T-helper 2 cell treated with Interferon-gamma antibody and Interleukin-4, amounts not matched to agents 100 ng/mL and 5 ng/mL, for 36 hours (primary cell): ENCODE data around the gene PCNP. TPM values are rescaled to one million over a fixed set of nuclear protein-coding genes. Genes with fewer than 3 reads are reported as not detected.
"Not testable (repeated sequence)": the region's sequence is repeated elsewhere in the genome, so short reads cannot be mapped to it uniquely, and the experiment has no call there.

ENCODE experiments used
- intact Hi-C: fragments of 100-400 bp; cut with micrococcal nuclease; formaldehyde crosslinking; loops from one replicate; pipeline ENCODE4 v1.15.1; 2023
- total RNA-seq: library from RNA; stranded (reverse); gene quantifications from 2 replicates; pipeline ENCODE4 v1.2.3, GENCODE V29; 2022

PCNP gene
- total RNA-seq, 1 donor from 2014 or later = 159 TPM

DNA sequence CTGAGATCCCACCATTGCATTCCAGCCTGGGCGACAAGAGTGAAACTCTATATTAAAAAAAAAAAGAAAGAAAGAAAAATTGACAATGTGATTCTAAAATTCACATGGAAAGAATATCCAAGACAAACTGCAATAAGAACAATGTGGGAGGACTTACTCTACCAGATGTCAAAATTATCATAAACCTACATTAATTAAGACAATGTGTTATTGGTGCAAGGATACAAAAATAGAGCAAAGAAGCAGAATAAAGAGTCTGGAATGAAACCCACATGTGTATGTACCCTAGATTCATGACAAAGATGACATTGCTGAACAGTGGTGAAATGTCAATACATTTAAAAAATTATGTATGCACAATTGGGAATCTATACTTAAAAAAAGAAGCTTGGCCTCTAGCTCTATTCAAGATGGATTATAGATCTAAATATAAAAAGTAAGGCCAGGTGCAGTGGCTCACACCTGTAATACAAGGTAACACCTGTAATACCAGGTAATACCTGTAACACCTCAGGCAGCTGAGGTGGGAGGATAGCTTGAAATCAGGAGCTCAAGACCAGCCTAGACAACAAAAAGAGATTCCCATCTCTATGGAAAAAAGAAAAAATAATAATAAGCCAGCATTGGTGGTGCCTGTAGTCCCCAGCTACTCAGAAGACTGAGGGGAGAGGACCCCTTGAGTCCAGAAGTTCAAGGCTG lies 57.3 kb downstream of the PCNP start:
- intact Hi-C loops = no loop called here

DNA sequence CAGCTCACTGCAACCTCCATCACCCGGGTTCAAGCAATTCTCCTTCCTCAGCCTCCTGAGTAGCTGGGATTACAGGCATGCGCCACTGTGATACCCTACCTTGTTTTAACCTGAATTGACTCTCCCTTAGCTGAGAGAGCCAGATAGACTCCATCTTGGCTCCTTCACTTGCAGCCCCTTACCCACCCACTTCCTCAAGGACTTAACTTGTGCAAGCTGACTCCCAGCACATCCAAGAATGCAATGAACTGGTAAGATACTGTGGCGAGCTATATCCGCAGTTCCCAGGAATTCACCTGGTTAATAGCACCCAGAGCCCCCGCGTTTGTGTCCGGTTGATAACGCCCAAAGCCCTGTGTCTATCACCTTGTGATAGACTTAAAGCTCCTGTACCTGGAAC lies 58.0 kb downstream of the PCNP start:
- intact Hi-C loops = not testable (repeated sequence)

DNA sequence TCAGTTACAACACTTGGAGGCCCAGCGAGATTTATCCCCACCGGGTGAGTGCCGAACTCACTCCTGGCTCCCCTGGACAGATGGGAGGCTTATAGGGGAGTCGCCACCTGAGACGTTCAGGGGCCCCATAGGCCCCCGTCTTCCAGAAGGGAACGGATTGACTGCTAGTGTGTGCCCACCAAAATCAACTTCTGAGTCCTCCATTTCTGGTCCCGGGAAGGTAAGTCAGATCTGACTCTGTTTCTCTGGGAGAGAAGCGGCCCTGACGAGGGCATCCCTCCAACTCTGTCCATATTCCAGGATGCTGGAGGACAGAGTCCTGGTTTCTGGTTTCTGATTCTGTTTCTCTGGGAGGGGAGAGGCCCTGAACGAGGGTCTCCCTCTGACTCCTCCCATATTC lies 58.6 kb downstream of the PCNP start:
- intact Hi-C loops = no loop called here

DNA sequence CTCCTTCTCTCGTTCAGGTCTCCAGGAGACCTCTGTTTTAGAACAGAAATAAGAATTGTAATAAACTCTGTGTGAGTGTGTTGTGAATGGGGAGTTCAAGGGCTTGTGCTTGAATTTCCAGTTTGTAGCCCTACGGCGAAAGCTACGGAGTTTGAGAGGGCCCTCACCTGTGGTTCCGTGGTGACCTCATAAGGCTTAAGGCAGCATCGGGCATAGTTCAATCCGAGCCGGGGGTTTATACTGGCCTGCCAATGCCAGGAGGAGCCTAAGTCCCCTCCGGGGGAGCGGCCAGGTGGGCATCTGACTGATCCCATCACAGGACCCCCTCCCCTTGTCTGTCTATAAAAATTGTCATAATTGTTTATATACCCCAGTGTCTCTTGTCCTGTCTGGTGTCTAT lies 59.2 kb downstream of the PCNP start:
- intact Hi-C loops = no loop called here

DNA sequence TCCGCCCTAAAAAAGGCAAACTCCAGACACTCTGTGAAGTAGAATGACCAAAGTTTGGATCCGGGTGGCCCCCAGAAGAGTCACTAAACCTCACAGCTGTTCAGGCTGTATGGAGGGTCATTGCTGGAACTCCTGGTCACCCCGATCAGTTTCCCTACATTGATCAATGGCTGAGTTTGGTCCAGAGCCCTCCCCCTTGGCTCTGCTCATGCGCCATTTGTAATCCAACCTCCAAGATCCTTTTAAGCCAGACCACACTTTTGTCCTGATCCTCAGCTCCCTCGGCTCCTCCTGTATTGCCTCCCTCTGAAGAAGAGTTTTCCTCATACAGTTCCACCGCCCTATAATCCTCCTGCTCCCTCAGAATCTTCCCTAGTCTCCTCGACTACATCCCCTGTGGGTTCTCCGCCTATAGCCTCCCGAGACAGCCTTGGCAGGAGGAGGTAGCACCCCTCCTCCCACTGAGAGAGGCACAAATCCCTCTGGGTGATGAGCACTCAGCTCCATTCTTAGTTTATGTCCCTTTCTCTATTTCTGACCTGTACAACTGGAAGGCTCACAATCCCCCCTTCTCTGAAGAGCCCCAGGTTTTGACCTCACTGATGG lies 60.7 kb downstream of the PCNP start:
- intact Hi-C loops = loop anchor here (5.0 kb wide), 1 partner anchor 252 kb away; no protein-coding TSS in a partner anchor

DNA sequence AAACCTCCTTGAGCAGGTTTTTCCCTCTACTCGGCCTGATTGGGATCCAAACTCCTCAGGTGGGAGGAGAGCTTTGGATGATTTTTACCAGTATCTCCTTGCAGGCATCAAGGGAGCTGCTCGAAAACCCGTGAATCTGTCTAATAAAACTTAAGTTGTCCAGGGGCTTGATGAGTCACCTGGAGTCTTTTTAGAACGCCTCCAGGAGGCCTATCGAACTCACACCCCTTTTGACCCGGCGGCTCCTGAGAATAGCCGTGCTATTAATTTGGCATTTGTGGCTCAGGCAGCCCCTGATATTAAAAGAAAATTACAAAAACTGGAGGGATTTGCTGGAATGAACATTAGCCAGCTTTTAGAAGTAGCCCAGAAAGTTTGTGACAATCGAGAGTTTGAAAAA lies 61.4 kb downstream of the PCNP start:
- intact Hi-C loops = loop anchor here (5.0 kb wide), 1 partner anchor 253 kb away; no protein-coding TSS in a partner anchor

DNA sequence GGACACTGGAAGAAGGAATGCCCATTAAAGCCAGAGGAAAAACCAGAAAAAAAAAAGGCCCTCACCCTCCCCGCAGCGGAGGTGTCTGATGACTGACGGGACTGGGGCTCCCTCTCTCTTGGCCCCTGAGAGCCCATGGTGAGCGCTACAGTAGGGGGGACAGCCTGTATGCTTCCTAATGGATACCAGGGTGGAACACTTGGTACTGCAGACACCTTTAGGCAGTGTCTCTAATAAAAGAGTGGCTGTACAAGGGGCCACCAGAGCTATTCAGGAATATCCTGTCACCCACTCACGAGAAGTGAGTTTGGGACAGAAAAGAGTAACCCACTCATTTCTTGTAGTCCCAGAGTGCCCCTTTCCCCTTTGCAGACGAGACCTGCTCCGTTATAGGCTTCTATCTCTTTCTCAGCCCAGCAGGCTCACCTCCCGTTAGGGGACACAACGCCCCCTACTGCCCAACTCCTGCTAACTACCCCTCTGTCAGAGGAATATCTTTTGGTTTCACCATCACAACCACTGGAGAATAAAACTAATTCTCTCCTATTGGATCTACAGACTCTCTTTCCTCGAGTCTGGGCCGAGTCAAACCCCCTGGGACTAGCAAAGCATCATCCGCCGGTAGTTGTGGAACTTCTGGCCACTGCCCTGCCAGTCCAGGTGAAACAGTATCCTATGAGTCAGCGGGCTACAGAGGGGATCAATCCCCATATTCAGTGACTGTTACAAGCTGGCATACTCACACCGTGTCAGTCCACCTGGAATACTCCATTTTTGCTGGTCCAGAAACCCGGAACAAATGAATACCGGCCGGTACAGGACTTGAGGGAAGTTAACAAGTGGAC lies 62.2 kb downstream of the PCNP start:
- intact Hi-C loops = loop anchor here (1.0 to 5.0 kb wide), 3 partner anchors 63 to 566 kb away; no protein-coding TSS in a partner anchor

DNA sequence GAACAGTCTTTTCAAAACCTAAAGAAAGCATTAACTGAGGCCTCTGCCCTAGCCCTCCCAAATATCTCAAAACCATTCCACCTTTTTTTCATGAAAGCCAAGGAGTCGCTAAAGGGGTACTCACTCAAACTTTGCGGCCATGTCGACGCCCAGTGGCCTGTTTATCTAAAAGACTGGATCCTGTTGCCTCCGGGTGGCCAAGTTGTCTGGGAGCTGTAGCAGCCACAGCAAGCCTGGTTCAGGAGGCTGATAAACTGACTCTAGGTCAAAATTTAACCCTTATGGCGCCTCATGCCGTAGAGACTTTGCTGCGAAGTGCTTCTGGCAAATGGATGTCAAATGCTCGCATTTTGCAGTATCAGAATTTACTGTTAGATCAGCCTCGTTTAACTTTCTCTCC lies 63.5 kb downstream of the PCNP start:
- intact Hi-C loops = loop anchor here (5.0 kb wide), 1 partner anchor 255 kb away; no protein-coding TSS in a partner anchor

DNA sequence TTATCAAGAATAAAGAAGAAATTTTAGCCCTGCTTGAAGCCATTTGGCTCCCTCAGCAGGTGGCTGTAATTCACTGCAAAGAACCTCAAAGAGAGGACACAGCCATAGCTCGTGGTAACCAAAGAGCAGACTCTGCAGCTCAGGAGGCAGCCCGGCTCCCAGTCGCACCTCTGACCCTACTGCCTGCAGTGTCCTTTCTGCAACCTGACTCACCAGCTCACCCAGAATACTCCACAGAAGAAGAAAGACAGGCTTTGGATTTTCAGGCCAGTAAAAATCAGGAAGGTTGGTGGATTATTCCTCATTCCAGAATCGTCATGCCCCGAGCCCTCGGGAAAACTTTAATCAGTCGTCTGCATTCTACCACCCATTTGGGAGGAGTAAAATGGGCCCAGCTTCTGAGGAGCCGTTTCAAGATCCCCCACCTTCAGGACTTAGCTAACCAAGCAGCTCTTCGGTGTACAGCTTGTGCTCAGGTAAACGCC lies 64.3 kb downstream of the PCNP start:
- intact Hi-C loops = loop anchor here (5.0 kb wide), 1 partner anchor 256 kb away; no protein-coding TSS in a partner anchor

DNA sequence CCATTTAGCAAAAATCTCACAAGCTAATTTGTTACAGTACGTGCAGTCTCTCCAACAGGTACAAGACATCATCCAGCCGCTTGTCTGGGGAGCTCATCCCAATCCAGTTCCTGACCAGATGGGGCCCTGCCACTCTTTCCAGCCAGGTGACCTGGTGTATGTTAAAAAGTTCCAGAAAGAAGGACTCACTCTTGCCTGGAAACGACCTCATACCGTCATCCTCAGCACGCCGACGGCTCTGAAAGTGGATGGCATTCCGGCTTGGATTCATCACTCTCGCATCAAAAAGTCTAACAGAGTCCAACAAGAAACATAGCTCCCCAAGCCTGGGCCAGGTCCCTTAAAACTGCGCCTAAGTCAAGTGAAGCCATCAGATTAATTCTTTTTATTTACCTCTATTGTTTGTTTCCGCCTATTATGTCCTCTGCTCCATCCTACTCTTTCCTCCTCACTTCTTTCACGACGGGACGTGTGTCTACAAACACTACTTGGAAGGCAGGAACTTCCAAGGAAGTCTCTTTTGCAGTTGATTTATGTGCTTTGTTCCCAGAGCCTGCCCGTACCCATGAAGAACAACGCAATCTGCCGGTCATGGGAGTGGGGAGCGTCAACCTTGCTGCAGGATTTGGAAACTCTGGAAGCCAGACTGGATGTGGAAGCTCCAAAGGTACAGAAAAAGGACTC lies 65.4 kb downstream of the PCNP start:
- intact Hi-C loops = loop anchor here (5.0 kb wide), 1 partner anchor 257 kb away; no protein-coding TSS in a partner anchor

DNA sequence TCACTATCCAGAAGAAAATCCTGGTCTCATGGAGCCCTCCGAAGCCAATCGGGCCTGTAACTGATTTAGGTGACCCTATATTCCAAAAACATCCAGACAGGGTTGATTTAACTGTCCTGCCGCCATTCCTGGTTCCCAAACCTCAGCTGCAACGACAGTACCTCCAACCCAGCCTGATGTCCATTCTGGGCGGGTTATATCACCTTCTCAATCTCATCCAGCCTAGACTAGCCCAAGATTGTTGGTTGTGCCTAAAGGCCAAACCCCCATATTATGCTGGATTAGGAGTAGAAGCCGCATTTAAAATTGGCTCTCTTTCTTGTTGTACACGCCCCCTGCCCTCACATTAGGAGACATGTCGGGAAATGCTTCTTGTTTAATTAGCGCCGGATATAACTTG lies 66.3 kb downstream of the PCNP start:
- intact Hi-C loops = no loop called here

DNA sequence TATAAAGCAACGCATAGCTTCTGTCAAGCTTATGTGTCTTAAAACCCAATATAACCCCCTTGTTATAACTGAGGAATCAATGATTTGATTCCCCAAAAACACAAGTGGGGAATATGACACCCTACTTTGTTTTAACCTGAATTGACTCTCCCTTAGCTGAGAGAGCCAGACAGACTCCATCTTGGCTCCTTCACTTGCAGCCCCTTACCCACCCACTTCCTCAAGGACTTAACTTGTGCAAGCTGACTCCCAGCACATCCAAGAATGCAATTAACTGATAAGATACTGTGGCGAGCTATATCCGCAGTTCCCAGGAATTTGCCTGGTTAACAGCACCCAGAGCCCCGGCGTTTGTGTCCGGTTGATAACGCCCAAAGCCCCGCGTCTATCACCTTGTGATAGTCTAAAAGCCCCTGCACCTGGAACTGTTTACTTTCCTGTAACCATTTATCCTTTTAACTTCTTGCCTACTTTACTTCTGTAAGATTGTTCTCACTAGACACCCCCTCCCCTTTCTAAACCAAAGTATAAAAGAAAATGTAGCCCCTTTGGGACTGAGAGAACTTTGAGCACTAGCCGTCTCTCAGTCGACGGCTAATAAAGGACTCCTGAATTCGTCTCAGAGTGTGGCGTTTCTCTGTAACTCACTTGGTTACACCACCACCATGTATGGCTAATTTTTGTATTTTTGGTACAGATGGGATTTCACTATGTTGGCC lies 67.6 kb downstream of the PCNP start:
- intact Hi-C loops = not testable (repeated sequence)

DNA sequence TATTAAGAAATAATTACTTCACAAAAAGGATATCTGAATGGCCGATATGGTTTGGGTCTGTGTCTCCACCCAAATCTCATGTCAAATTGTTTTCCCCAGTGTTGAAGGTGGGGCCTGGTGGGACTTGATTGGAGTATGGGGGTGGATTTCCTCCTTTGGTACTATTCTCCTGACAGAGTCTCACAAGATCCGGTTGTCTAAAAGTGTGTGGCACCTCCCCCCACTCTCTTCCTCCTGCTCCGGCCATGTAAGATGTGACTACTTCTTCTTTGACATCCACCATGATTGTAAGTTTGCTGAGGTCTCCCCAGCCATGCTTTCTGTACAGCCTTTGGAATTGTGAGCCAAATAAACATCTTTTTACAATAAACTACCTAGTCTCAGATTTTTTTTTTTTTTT lies 68.5 kb downstream of the PCNP start:
- intact Hi-C loops = no loop called here

DNA sequence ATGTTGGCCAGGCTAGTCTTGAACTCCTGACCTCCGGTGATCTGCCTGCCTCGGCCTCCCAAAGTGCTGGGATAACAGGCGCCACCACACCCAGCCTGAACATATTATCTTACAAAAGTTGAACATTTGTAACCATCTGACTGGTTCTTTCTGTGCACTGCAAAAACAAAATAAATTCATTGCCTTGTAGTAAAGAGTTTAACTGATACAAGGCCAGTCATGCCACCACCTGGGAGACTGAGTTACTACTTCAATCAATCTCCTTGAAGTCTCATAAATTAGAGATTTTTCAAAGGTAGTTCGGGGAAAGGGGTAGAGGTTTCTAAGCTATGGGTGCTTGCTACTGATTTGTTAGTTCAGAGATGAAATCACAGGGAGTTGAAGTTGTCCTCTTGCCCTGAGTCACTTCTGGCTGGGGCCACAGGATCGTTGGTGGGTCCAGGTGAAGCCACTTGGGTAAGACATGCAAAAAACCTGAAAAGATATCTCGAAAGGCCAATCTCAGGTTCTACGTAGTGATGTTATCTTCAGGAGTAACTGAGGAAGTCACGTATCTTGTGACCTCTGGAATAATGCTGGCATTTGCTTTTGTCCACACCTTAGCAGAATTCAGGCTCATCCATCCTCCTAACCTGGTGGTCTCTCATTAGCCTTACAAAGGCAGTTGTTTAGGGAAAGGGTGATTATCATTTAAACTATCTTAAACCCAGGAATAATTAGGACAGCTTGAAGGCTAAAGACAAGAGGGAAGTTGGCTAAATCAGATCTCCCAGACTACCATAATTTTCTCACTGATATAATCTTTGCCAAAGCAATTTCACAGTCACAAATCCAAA lies 69.2 kb downstream of the PCNP start:
- intact Hi-C loops = no loop called here

Other genes with a start within 250 kb of the PCNP start
- 23.4 and 24.9 TPM in 2 replicates for gene SENP7, start 61.0 kb upstream of the PCNP start, total RNA-seq
- gene TRMT10C, start 12.3 kb upstream of the PCNP start, total RNA-seq = 26.2 and 30.3 TPM in 2 replicates
- 29.6 and 30.9 TPM in 2 replicates for gene ZBTB11, start 103.0 kb downstream of the PCNP start, total RNA-seq
- gene RPL24, start 112.5 kb downstream of the PCNP start, total RNA-seq = 1,136 and 1,140 TPM in 2 replicates
- gene CEP97, start 150.4 kb downstream of the PCNP start, total RNA-seq = 22.0 and 22.3 TPM in 2 replicates
- 21.3 and 22.1 TPM in 2 replicates for gene NXPE3, start 205.0 kb downstream of the PCNP start, total RNA-seq